Astrocyte (in vitro differentiated cells and primary cell): Measurements from ENCODE around the gene TIMELESS. TPM values are rescaled to one million over a fixed set of nuclear protein-coding genes. Genes with fewer than 3 reads are reported as not detected.

ENCODE experiments used
- DNase-seq: peaks from one replicate; pipeline ENCODE4 v3.0.0-alpha.2; 2010; ENCODE audit warnings: low read depth
- FAIRE-seq: peaks from 2 replicates; lab custom pipeline; 2011; peaks lifted over from hg19 to GRCh38; lab: Jason Lieb, UNC
- H2AFZ ChIP-seq: 2 replicates; pipeline ENCODE4 v1.6.0; 2012; ENCODE audit warnings: low read depth, low read length, inconsistent platforms
- H3K27ac ChIP-seq: 2 replicates; pipeline ENCODE4 v1.5.1; 2011; ENCODE audit warnings: low read depth, low read length, inconsistent platforms
- H3K27me3 ChIP-seq: 2 replicates; pipeline ENCODE4 v1.6.0; 2011; ENCODE audit warnings: low read length, inconsistent platforms; ENCODE audit not compliant: insufficient read depth
- H3K36me3 ChIP-seq: 2 replicates; pipeline ENCODE4 v1.5.1; 2011; ENCODE audit warnings: low read length, inconsistent platforms; ENCODE audit not compliant: insufficient read depth
- H3K4me1 ChIP-seq: 2 replicates; pipeline ENCODE4 v1.5.1; 2011; ENCODE audit warnings: low read length, inconsistent platforms; ENCODE audit not compliant: insufficient read depth
- H3K4me2 ChIP-seq: 2 replicates; pipeline ENCODE4 v1.6.0; 2012; ENCODE audit warnings: low read length, inconsistent platforms
- H3K4me3 ChIP-seq: 2 replicates; pipeline ENCODE4 v1.5.1; 2011; ENCODE audit warnings: low read depth, mild to moderate bottlenecking, low read length, inconsistent platforms; ENCODE audit not compliant: insufficient read depth
- H3K79me2 ChIP-seq: 2 replicates; pipeline ENCODE4 v1.6.0; 2012; ENCODE audit warnings: mild to moderate bottlenecking, low read length, inconsistent platforms; ENCODE audit not compliant: insufficient read depth
- H3K9ac ChIP-seq: 2 replicates; pipeline ENCODE4 v1.6.0; 2012; ENCODE audit warnings: mild to moderate bottlenecking, low read length, inconsistent platforms
- H3K9me3 ChIP-seq: 2 replicates; pipeline ENCODE4 v1.5.1; 2012; ENCODE audit warnings: low read depth, mild to moderate bottlenecking, low read length, inconsistent platforms; ENCODE audit not compliant: insufficient read depth
- H4K20me1 ChIP-seq: 2 replicates; pipeline ENCODE4 v1.6.0; 2012; ENCODE audit warnings: low read length, inconsistent platforms; ENCODE audit not compliant: insufficient read depth
- H3K27ac Mint-ChIP-seq: one replicate; pipeline ENCODE4 v1.8.0; 2021; ENCODE audit warnings: mild to moderate bottlenecking, mixed read lengths; ENCODE audit not compliant: unreplicated experiment
- H3K27me3 Mint-ChIP-seq: one replicate; pipeline ENCODE4 v1.8.0; 2021; ENCODE audit warnings: low read depth, mixed read lengths; ENCODE audit not compliant: unreplicated experiment
- H3K36me3 Mint-ChIP-seq: one replicate; pipeline ENCODE4 v1.8.0; 2021; ENCODE audit warnings: low read depth, mixed read lengths; ENCODE audit not compliant: unreplicated experiment
- H3K4me1 Mint-ChIP-seq: one replicate; pipeline ENCODE4 v1.8.0; 2021; ENCODE audit warnings: low read depth, mixed read lengths; ENCODE audit not compliant: unreplicated experiment
- H3K4me3 Mint-ChIP-seq: one replicate; pipeline ENCODE4 v1.8.0; 2021; ENCODE audit warnings: mild to moderate bottlenecking, moderate library complexity, mixed read lengths; ENCODE audit not compliant: unreplicated experiment
- H3K9me3 Mint-ChIP-seq: one replicate; pipeline ENCODE4 v1.8.0; 2021; ENCODE audit warnings: mild to moderate bottlenecking, mixed read lengths; ENCODE audit not compliant: unreplicated experiment
- CTCF ChIP-seq: IDR thresholded peaks from 2 replicates; pipeline ENCODE4 v1.5.1; 2011; ENCODE audit warnings: low read depth, mild to moderate bottlenecking, inconsistent platforms, low read length, moderate library complexity; ENCODE audit not compliant: insufficient read depth
- EZH2 ChIP-seq: IDR thresholded peaks from 2 replicates; pipeline ENCODE4 v1.6.1; 2012; ENCODE audit warnings: mild to moderate bottlenecking, low read length, inconsistent platforms; ENCODE audit not compliant: insufficient read depth
- total RNA-seq: library from RNA; stranded (reverse); gene quantifications from 2 replicates; pipeline ENCODE4 v1.2.1, GENCODE V29; 2021

TIMELESS gene
- total RNA-seq, 1 donor from 2014 or later: 8.5 TPM

GRCh38 chr12:56468216-56469006 lies 19.2 kb upstream of the TIMELESS start, which contains the start of gene SPRYD4:
TSS of gene SPRYD4 (plus strand) at chr12:56468578. CDS start at chr12:56468592, 14 bp downstream.
- Histone ChIP-seq H3K9ac (peak within 1 kb of the TSS; percentile 88), H3K36me3 (no peaks in the 10 kb centered on the region), H3K9me3 (no peaks in the 10 kb centered on the region), H4K20me1 (no peaks in the 10 kb centered on the region), H3K27ac (peak within 1 kb of the TSS; percentile 67), H3K27me3 (no peaks in the 10 kb centered on the region), H3K4me2 (peak within 1 kb of the TSS; percentile 91), H3K4me1 (peaks cover 12% of the 10 kb centered on the region), H3K79me2 (peaks cover 36% of the 10 kb centered on the region), H2AFZ (peak within 1 kb of the TSS; percentile 74), H3K4me3 (peak within 1 kb of the TSS; percentile 89)
- peak within 1 kb of the TSS; percentile 90 for H3K27ac Mint-ChIP-seq
- H3K36me3 Mint-ChIP-seq: peaks cover 2% of the 10 kb centered on the region
- peak; percentile 83 for DNase-seq
- H3K9me3 Mint-ChIP-seq: no peaks in the 10 kb centered on the region
- TF ChIP-seq CTCF (no peak), EZH2 (no peak)
- H3K4me1 Mint-ChIP-seq: peaks cover 7% of the 10 kb centered on the region
- no peaks in the 10 kb centered on the region for H3K27me3 Mint-ChIP-seq
- peak within 1 kb of the TSS; percentile 99 for H3K4me3 Mint-ChIP-seq
- no peak for FAIRE-seq

GRCh38 chr12:56462565-56462964 lies 13.3 kb upstream of the TIMELESS start:
- Histone ChIP-seq H3K4me3 (no peak overlapping the region), H3K27me3 (no peaks in the 10 kb centered on the region), H3K9ac (no peak overlapping the region), H3K36me3 (no peaks in the 10 kb centered on the region), H3K79me2 (no peaks in the 10 kb centered on the region), H3K4me1 (peaks cover 2% of the 10 kb centered on the region), H4K20me1 (no peaks in the 10 kb centered on the region), H3K27ac (no peak overlapping the region), H3K4me2 (no peak overlapping the region), H2AFZ (no peak overlapping the region), H3K9me3 (no peaks in the 10 kb centered on the region)
- Mint-ChIP-seq H3K27me3 (no peaks in the 10 kb centered on the region), H3K4me3 (no peak overlapping the region), H3K36me3 (no peaks in the 10 kb centered on the region), H3K9me3 (no peaks in the 10 kb centered on the region), H3K4me1 (peaks cover 2% of the 10 kb centered on the region), H3K27ac (no peak overlapping the region)
- TF ChIP-seq CTCF (no peak), EZH2 (no peak)
- FAIRE-seq (no peak), DNase-seq (no peak)
